OCI-LY1 (cell line): Measurements from ENCODE around the gene IL17RE.

Source experiments
- EZH2 ChIP-seq: fragments of 200-600 bp; sonication (generic), shearing (Covaris generic); IDR thresholded peaks from 2 replicates; pipeline ENCODE4 v1.8.0; 2017; ENCODE audit warnings: borderline replicate concordance, mixed run types, mild to moderate bottlenecking, antibody characterized with exemption, low read length, moderate library complexity, mixed read lengths
- TF ChIP-seq, protein P1 (sequence below): fragments of 200-600 bp; sonication (generic), shearing (Covaris generic); IDR thresholded peaks from 2 replicates; pipeline ENCODE4 v1.5.1; 2017; ENCODE audit warnings: mild to moderate bottlenecking, antibody characterized with exemption, low read length, moderate library complexity, mixed read lengths

DNA sequence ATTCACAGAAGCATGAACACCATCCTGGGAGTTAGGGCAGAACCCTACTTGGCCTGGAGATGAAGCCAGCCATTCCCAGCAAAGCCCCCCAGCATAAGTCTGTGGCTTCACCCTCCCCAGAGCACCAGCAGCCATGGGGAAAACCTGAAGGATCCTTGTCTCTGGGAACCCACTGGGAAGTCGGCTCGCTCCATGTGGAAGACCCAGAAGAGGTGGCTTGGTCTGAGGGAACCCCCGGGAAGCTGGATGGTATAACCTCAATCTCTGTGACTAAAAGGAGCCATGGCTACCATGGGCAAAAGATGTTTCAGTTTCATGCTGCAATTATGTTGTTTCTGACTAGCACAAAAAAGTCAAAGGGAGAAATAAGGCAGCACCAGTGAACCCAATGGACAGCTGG, 47.1 kb upstream of the IL17RE start:
- TF ChIP-seq, protein P1, sequence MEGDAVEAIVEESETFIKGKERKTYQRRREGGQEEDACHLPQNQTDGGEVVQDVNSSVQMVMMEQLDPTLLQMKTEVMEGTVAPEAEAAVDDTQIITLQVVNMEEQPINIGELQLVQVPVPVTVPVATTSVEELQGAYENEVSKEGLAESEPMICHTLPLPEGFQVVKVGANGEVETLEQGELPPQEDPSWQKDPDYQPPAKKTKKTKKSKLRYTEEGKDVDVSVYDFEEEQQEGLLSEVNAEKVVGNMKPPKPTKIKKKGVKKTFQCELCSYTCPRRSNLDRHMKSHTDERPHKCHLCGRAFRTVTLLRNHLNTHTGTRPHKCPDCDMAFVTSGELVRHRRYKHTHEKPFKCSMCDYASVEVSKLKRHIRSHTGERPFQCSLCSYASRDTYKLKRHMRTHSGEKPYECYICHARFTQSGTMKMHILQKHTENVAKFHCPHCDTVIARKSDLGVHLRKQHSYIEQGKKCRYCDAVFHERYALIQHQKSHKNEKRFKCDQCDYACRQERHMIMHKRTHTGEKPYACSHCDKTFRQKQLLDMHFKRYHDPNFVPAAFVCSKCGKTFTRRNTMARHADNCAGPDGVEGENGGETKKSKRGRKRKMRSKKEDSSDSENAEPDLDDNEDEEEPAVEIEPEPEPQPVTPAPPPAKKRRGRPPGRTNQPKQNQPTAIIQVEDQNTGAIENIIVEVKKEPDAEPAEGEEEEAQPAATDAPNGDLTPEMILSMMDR: no peak
- no peak for TF ChIP-seq EZH2
